ENCODE data around the gene ARL6. TPM values are rescaled to one million over a fixed set of nuclear protein-coding genes. Genes with fewer than 3 reads are reported as not detected.

The ARL6 gene
- total and polyA plus RNA-seq, 9 of the 15 experiments (the other 6 are each of a cell fraction or from before 2014, with no cell fraction given) = 0.91 to 2.9 (median 2.3) TPM

GRCh38 chr3:97764407-97765238 lies at the start of gene ARL6 (continued):
- TF ChIP-seq SFPQ (IDR thresholded peaks at IDR 0.05; ENCODE audit: low read depth, low read length) (no peak), ELF1 (tag; IDR thresholded peaks at IDR 0.05) (peak; percentile 70), FUS (optimal IDR thresholded peaks at IDR 0.05; ENCODE audit: low read depth, low read length) (no peak), FOXP1 (CRISPR knock-in tag; IDR thresholded peaks at IDR 0.05) (no peak), SRSF7 (optimal IDR thresholded peaks at IDR 0.05; ENCODE audit: low read depth, low read length) (no peak), KAT8 (IDR thresholded peaks at IDR 0.05; ENCODE audit: low read depth) (no peak), BRF2 (IDR thresholded peaks at IDR 0.05; ENCODE audit: borderline replicate concordance, insufficient read depth, insufficient read length) (no peak), MNT (conservative IDR thresholded peaks at IDR 0.05) (peak in 1 of 2 experiments; percentile 55; a peak in 2 of 4 replicates), ZSCAN32 (CRISPR knock-in tag; IDR thresholded peaks at IDR 0.05) (no peak), CHAMP1 (IDR thresholded peaks at IDR 0.05) (no peak), TCF7 (IDR thresholded peaks at IDR 0.05; ENCODE audit: borderline replicate concordance) (no peak), CTCF (IDR thresholded peaks at IDR 0.05 in 2 of 3, conservative IDR thresholded peaks at IDR 0.05 in 1 of 3; ENCODE audit: insufficient read depth in 2 of 3, low read depth in 1 of 3, low read length in 3 of 3) (0 out of 6 replicates have a peak, but pooled peaks of 1 of the 3 experiments have one; percentile 2), NCOA1 (IDR thresholded peaks at IDR 0.05; ENCODE audit: low read depth) (no peak), ZFPM2 (CRISPR knock-in tag; IDR thresholded peaks at IDR 0.05) (no peak), ZNF699 (CRISPR knock-in tag; IDR thresholded peaks at IDR 0.05; ENCODE audit: insufficient replicate concordance) (no peak), POLR2G (IDR thresholded peaks at IDR 0.05; ENCODE audit: low read depth, low read length) (peak; percentile 79), ZNF79 (CRISPR knock-in tag; IDR thresholded peaks at IDR 0.05; ENCODE audit: low read depth) (no peak)
